Erythroblast (primary cell): Measurements from ENCODE around the gene TTC24.

Experiments used
- GATA1 ChIP-seq: IDR thresholded peaks from 2 replicates; pipeline ENCODE4 v1.6.1; 2011; ENCODE audit warnings: low read depth, mild to moderate bottlenecking, control low read depth, low read length, moderate library complexity
- POLR2A ChIP-seq: IDR thresholded peaks from 2 replicates; pipeline ENCODE4 v1.6.1; 2011; ENCODE audit warnings: mild to moderate bottlenecking, low read length

- no peak for TF ChIP-seq POLR2A
- no peak for TF ChIP-seq GATA1
Measured at GRCh38 chr1:156600733-156601121, 21.2 kb downstream of the TTC24 start.
